Putamen (tissue), 1 donor: ENCODE measurements around the gene BLVRA.
"Not testable (repeated sequence)": the region's sequence is repeated elsewhere in the genome, so short reads cannot be mapped to it uniquely, and the experiment has no call there.

Source experiments
- DNase-seq: peaks from one replicate; pipeline ENCODE4 v3.0.0-alpha.2; 2016; ENCODE audit warnings: low spot score

BLVRA gene

GRCh38 chr7:43769281-43769680, 10.8 kb downstream of the BLVRA start:
- no peak for DNase-seq

GRCh38 chr7:43769791-43770465, 11.4 kb downstream of the BLVRA start:
- DNase-seq: no peak

GRCh38 chr7:43771128-43771527, 12.6 kb downstream of the BLVRA start:
- DNase-seq: no peak

GRCh38 chr7:43771573-43771972, 13.1 kb downstream of the BLVRA start:
- DNase-seq: no peak

GRCh38 chr7:43773268-43773667, 14.8 kb downstream of the BLVRA start:
- DNase-seq: not testable (repeated sequence)

GRCh38 chr7:43775255-43775654, 16.8 kb downstream of the BLVRA start:
- not testable (repeated sequence) for DNase-seq

- DNase-seq: not testable (repeated sequence)
These were observed 20.0 kb downstream of the BLVRA start for GRCh38 chr7:43778293-43779044.

- DNase-seq: no peak
These were observed 20.7 kb downstream of the BLVRA start for GRCh38 chr7:43779045-43779812.

GRCh38 chr7:43781726-43782607, 23.5 kb downstream of the BLVRA start:
- DNase-seq: no peak

GRCh38 chr7:43782768-43783555, 24.5 kb downstream of the BLVRA start:
- DNase-seq: no peak

GRCh38 chr7:43784030-43784584, 25.6 kb downstream of the BLVRA start:
- no peak for DNase-seq

- not testable (repeated sequence) for DNase-seq
These were observed 26.2 kb downstream of the BLVRA start for GRCh38 chr7:43784585-43785087.

GRCh38 chr7:43785420-43785819, 26.9 kb downstream of the BLVRA start:
- no peak for DNase-seq

GRCh38 chr7:43787771-43788170, 29.3 kb downstream of the BLVRA start:
- no peak for DNase-seq

- no peak for DNase-seq
These were observed 31.5 kb downstream of the BLVRA start for GRCh38 chr7:43790006-43790405.

GRCh38 chr7:43790834-43791233, 32.4 kb downstream of the BLVRA start:
- DNase-seq: no peak

GRCh38 chr7:43791665-43792064, 33.2 kb downstream of the BLVRA start:
- no peak for DNase-seq

- no peak for DNase-seq
These were observed 34.1 kb downstream of the BLVRA start for GRCh38 chr7:43792471-43793150.

GRCh38 chr7:43799605-43800004, 41.1 kb downstream of the BLVRA start:
- no peak for DNase-seq

- DNase-seq: no peak
These were observed 45.4 kb downstream of the BLVRA start for GRCh38 chr7:43803865-43804264.
